SK-N-SH treated with all-trans-retinoic acid at 6 μM for 48 hours (cell line): ENCODE results near the gene TAS2R50.

Source experiments
- ATAC-seq: fragments of 200-7000 bp; cut with Tn5 transposase; 3 replicates; pipeline ENCODE4 v1.9.1; 2020; ENCODE audit warnings: mild to moderate bottlenecking, moderate library complexity
- ARNTL ChIP-seq: fragments of 450-650 bp; formaldehyde crosslinking; IDR thresholded peaks from 2 replicates; pipeline ENCODE4 v1.5.0; 2020; ENCODE audit warnings: low read depth, mild to moderate bottlenecking, moderate library complexity, borderline replicate concordance
- BACH2 ChIP-seq: fragments of 250-450 bp; sonication (Bioruptor Pico); IDR thresholded peaks from 2 replicates; pipeline ENCODE4 v1.9.0; 2021; ENCODE audit warnings: mild to moderate bottlenecking, borderline replicate concordance
- CSDC2 ChIP-seq: fragments of 250-450 bp; sonication (Bioruptor Pico); IDR thresholded peaks from 2 replicates; pipeline ENCODE4 v1.5.0; 2020; ENCODE audit warnings: mild to moderate bottlenecking, moderate library complexity
- ESRRG ChIP-seq: fragments of 250-450 bp; sonication (Bioruptor Pico); IDR thresholded peaks from 2 replicates; pipeline ENCODE4 v1.6.1; 2021; ENCODE audit warnings: mild to moderate bottlenecking
- GLIS3 ChIP-seq: fragments of 250-450 bp; sonication (Bioruptor Pico); IDR thresholded peaks from 2 replicates; pipeline ENCODE4 v1.5.0; 2020; ENCODE audit warnings: mild to moderate bottlenecking, moderate library complexity
- ISL1 ChIP-seq: fragments of 250-450 bp; sonication (Bioruptor Pico); IDR thresholded peaks from 2 replicates; pipeline ENCODE4 v2.1.2; 2022; ENCODE audit warnings: mild to moderate bottlenecking, moderate library complexity
- OSR1 ChIP-seq: fragments of 250-450 bp; sonication (Bioruptor Pico); IDR thresholded peaks from 2 replicates; pipeline ENCODE4 v1.8.0; 2022; ENCODE audit warnings: moderate library complexity, mild to moderate bottlenecking, inconsistent platforms
- PPARA ChIP-seq: fragments of 250-450 bp; sonication (Bioruptor Pico); IDR thresholded peaks from 2 replicates; pipeline ENCODE4 v1.5.0; 2020; ENCODE audit warnings: mild to moderate bottlenecking, borderline replicate concordance
- SNAI2 ChIP-seq: fragments of 250-450 bp; sonication (Bioruptor Pico); IDR thresholded peaks from 2 replicates; pipeline ENCODE4 v1.5.0; 2020; ENCODE audit warnings: mild to moderate bottlenecking, moderate library complexity
- TCF4 ChIP-seq: fragments of 250-450 bp; sonication (Bioruptor Pico); IDR thresholded peaks from 2 replicates; pipeline ENCODE4 v1.8.0; 2021; ENCODE audit warnings: mild to moderate bottlenecking, moderate library complexity, borderline replicate concordance
- TOX ChIP-seq: fragments of 250-450 bp; sonication (Bioruptor Pico); IDR thresholded peaks from 2 replicates; pipeline ENCODE4 v1.8.0; 2021; ENCODE audit warnings: mild to moderate bottlenecking, moderate library complexity, borderline replicate concordance
- ZC3H10 ChIP-seq: fragments of 250-450 bp; sonication (Bioruptor Pico); IDR thresholded peaks from 2 replicates; pipeline ENCODE4 v1.5.1; 2021; ENCODE audit warnings: mild to moderate bottlenecking, moderate library complexity
- ZFP3 ChIP-seq: fragments of 250-450 bp; sonication (Bioruptor Pico); IDR thresholded peaks from 2 replicates; pipeline ENCODE4 v1.5.0; 2020; ENCODE audit warnings: mild to moderate bottlenecking, moderate library complexity
- ZFP30 ChIP-seq: fragments of 450-650 bp; formaldehyde crosslinking; IDR thresholded peaks from 2 replicates; pipeline ENCODE4 v1.5.0; 2022; ENCODE audit warnings: mild to moderate bottlenecking, moderate library complexity
- ZNF565 ChIP-seq: fragments of 450-650 bp; formaldehyde crosslinking; conservative IDR thresholded peaks from 2 replicates; pipeline ENCODE4 v1.5.0; 2020; ENCODE audit warnings: low read depth, mild to moderate bottlenecking, moderate library complexity
- ZNF70 ChIP-seq: fragments of 450-650 bp; formaldehyde crosslinking; IDR thresholded peaks from 2 replicates; pipeline ENCODE4 v1.5.0; 2020; ENCODE audit warnings: mild to moderate bottlenecking, moderate library complexity
- ZNF8 ChIP-seq: fragments of 450-650 bp; formaldehyde crosslinking; IDR thresholded peaks from 2 replicates; pipeline ENCODE4 v1.5.0; 2020; ENCODE audit warnings: mild to moderate bottlenecking, moderate library complexity
- TF ChIP-seq, protein P1 (sequence below): fragments of 250-450 bp; sonication (Bioruptor Pico); IDR thresholded peaks from 2 replicates; pipeline ENCODE4 v1.5.1; 2021; ENCODE audit warnings: mild to moderate bottlenecking, moderate library complexity
- TF ChIP-seq, protein P2 (sequence below): fragments of 250-450 bp; sonication (Bioruptor Pico); IDR thresholded peaks from 2 replicates; pipeline ENCODE4 v1.8.0; 2021; ENCODE audit warnings: low read depth, mild to moderate bottlenecking, moderate library complexity, borderline replicate concordance
- TF ChIP-seq, protein P3 (sequence below): fragments of 250-450 bp; sonication (Bioruptor Pico); IDR thresholded peaks from 2 replicates; pipeline ENCODE4 v1.5.0; 2020; ENCODE audit warnings: mild to moderate bottlenecking, moderate library complexity
- TF ChIP-seq, protein P4 (sequence below): fragments of 250-450 bp; sonication (Bioruptor Pico); IDR thresholded peaks from 2 replicates; pipeline ENCODE4 v1.8.0; 2020; ENCODE audit warnings: mild to moderate bottlenecking, moderate library complexity, borderline replicate concordance

Gene TAS2R50

DNA sequence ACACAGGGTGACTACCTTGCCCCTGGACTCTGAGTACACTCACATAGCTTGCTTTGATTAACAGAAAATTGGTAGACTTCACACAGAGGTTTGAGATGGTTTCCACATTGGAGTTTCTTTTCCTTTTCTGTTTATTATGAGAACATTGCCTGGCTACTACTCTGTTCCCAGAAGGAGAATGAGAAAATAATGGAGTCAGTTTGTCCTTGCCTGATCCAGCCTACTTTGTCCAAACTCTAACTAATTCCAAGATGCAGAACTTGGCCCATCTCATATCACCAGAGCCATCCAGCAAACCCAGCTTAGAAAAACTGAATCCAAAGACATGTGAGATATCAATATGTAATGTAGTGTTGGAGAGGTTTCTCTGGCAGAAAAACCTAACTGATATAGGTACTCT, 20.4 kb downstream of the TAS2R50 start (continued):
- no peak for TF ChIP-seq SNAI2
- TF ChIP-seq ZFP30 (CRISPR knock-in tag), result no peak
- no peak for TF ChIP-seq TOX (CRISPR knock-in tag)
- TF ChIP-seq, protein P1, sequence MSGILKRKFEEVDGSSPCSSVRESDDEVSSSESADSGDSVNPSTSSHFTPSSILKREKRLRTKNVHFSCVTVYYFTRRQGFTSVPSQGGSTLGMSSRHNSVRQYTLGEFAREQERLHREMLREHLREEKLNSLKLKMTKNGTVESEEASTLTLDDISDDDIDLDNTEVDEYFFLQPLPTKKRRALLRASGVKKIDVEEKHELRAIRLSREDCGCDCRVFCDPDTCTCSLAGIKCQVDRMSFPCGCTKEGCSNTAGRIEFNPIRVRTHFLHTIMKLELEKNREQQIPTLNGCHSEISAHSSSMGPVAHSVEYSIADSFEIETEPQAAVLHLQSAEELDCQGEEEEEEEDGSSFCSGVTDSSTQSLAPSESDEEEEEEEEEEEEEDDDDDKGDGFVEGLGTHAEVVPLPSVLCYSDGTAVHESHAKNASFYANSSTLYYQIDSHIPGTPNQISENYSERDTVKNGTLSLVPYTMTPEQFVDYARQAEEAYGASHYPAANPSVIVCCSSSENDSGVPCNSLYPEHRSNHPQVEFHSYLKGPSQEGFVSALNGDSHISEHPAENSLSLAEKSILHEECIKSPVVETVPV (CRISPR knock-in tag), result no peak
- TF ChIP-seq GLIS3 (CRISPR knock-in tag), result no peak

DNA sequence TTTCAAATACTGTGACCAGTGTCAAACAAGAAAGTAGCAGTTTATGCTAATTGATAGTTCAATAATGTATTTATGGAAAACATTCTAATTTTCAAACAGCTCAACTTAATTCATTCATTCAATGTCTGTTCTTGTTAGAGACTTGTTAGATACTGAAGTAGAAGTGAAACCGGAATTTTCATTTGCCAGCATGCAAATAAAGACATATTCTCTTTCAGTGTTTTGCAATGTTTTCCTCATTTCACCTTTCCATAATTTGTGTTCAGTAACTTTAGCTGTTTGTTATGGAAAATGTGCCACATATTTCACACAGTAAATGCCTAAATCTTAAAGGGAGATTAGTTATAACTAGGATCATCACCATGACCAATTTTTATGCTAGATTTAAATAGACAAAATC, 21.2 kb downstream of the TAS2R50 start:
- TF ChIP-seq ZFP3 (CRISPR knock-in tag) (no peak), ZNF565 (CRISPR knock-in tag) (no peak), OSR1 (no peak), ZNF70 (CRISPR knock-in tag) (no peak), ZC3H10 (CRISPR knock-in tag) (no peak), ISL1 (CRISPR knock-in tag) (no peak), BACH2 (CRISPR knock-in tag) (no peak), TOX (CRISPR knock-in tag) (no peak), ZNF8 (CRISPR knock-in tag) (no peak), CSDC2 (CRISPR knock-in tag) (no peak), ESRRG (no peak), PPARA (no peak)
- TF ChIP-seq, protein P1 (CRISPR knock-in tag), result no peak
- TF ChIP-seq, protein P2, sequence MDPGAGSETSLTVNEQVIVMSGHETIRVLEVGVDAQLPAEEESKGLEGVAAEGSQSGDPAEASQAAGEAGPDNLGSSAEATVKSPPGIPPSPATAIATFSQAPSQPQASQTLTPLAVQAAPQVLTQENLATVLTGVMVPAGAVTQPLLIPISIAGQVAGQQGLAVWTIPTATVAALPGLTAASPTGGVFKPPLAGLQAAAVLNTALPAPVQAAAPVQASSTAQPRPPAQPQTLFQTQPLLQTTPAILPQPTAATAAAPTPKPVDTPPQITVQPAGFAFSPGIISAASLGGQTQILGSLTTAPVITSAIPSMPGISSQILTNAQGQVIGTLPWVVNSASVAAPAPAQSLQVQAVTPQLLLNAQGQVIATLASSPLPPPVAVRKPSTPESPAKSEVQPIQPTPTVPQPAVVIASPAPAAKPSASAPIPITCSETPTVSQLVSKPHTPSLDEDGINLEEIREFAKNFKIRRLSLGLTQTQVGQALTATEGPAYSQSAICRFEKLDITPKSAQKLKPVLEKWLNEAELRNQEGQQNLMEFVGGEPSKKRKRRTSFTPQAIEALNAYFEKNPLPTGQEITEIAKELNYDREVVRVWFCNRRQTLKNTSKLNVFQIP (CRISPR knock-in tag), result no peak
- no peak for ATAC-seq

DNA sequence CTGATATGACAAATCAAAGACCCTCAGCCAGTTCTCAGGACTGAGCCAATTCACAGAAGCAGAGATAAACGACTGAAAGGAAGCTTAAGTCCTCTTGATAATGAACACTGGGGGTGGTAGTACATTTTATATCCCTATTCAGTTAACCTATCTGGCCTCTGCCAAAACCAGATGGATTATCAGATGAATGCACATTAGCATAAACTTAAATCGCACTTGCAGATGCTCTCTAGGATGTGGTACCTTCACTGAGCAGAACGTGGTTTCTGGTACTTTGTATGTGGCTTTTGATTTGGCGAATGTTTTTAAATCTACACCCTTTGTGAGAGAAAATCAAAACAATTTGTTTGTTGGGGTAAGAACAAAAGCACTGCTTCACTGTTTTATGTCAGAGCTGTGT, 26.5 kb downstream of the TAS2R50 start:
- no peak for TF ChIP-seq ZFP3 (CRISPR knock-in tag)
- TF ChIP-seq CSDC2 (CRISPR knock-in tag), result no peak
- no peak for TF ChIP-seq ESRRG
- ATAC-seq, result no peak

DNA sequence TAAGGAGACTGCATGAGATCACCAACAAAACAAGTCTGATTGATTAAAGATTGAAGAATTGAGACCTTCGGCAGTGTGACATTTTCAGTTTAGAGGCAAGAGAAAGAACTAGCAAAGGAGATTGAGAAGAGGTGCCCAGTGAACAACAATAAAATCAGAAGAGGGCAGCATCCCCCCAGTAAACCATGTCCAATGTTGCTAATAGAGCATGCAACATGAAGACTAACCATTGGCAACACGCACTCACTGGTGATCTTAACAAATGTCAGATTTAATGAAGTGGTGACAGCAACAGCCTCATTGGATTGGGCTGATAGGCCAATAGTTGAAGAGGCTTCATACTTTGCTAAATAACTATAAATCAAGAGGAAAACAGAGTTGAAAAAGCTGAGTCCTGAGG, 26.9 kb downstream of the TAS2R50 start:
- no peak for TF ChIP-seq SNAI2
- no peak for ATAC-seq

DNA sequence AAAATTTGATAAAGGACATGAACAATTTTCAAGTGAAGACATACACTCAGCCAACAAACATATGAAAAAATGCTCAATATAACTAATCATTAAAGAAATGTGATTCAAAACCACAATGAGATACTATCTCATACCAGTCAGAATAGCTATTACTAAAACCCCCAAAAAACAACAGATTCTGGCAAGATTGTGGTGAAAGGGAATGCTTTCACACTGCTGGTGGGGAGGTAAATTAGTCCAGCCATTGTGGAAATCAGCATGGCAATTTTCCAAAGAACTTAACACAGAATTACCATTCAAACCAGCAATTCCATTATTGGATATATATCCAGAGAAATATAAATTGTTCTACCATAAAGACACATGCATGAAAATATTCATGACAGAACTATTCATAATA, 29.0 kb downstream of the TAS2R50 start:
- TF ChIP-seq BACH2 (CRISPR knock-in tag), result no peak
- TF ChIP-seq GLIS3 (CRISPR knock-in tag), result no peak
- no peak for TF ChIP-seq SNAI2
- no peak for TF ChIP-seq OSR1
- TF ChIP-seq, protein P2 (CRISPR knock-in tag), result no peak
- TF ChIP-seq, protein P3, sequence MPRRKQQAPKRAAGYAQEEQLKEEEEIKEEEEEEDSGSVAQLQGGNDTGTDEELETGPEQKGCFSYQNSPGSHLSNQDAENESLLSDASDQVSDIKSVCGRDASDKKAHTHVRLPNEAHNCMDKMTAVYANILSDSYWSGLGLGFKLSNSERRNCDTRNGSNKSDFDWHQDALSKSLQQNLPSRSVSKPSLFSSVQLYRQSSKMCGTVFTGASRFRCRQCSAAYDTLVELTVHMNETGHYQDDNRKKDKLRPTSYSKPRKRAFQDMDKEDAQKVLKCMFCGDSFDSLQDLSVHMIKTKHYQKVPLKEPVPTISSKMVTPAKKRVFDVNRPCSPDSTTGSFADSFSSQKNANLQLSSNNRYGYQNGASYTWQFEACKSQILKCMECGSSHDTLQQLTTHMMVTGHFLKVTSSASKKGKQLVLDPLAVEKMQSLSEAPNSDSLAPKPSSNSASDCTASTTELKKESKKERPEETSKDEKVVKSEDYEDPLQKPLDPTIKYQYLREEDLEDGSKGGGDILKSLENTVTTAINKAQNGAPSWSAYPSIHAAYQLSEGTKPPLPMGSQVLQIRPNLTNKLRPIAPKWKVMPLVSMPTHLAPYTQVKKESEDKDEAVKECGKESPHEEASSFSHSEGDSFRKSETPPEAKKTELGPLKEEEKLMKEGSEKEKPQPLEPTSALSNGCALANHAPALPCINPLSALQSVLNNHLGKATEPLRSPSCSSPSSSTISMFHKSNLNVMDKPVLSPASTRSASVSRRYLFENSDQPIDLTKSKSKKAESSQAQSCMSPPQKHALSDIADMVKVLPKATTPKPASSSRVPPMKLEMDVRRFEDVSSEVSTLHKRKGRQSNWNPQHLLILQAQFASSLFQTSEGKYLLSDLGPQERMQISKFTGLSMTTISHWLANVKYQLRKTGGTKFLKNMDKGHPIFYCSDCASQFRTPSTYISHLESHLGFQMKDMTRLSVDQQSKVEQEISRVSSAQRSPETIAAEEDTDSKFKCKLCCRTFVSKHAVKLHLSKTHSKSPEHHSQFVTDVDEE (CRISPR knock-in tag), result no peak
- no peak for TF ChIP-seq TOX (CRISPR knock-in tag)
- TF ChIP-seq, protein P4, sequence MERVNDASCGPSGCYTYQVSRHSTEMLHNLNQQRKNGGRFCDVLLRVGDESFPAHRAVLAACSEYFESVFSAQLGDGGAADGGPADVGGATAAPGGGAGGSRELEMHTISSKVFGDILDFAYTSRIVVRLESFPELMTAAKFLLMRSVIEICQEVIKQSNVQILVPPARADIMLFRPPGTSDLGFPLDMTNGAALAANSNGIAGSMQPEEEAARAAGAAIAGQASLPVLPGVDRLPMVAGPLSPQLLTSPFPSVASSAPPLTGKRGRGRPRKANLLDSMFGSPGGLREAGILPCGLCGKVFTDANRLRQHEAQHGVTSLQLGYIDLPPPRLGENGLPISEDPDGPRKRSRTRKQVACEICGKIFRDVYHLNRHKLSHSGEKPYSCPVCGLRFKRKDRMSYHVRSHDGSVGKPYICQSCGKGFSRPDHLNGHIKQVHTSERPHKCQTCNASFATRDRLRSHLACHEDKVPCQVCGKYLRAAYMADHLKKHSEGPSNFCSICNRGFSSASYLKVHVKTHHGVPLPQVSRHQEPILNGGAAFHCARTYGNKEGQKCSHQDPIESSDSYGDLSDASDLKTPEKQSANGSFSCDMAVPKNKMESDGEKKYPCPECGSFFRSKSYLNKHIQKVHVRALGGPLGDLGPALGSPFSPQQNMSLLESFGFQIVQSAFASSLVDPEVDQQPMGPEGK (CRISPR knock-in tag), result no peak
- no peak for TF ChIP-seq PPARA
- TF ChIP-seq, protein P1 (CRISPR knock-in tag), result no peak
- TF ChIP-seq ARNTL, result no peak
- TF ChIP-seq ESRRG, result no peak
- no peak for TF ChIP-seq TCF4 (CRISPR knock-in tag)
- TF ChIP-seq, all 23 proteins: peak for 0

More for the DNA sequence above, 29.0 kb downstream of the TAS2R50 start:
- ATAC-seq, result no peak
